ENCODE measurements around the gene ZCCHC9. TPM values are rescaled to one million over a fixed set of nuclear protein-coding genes. Genes with fewer than 3 reads are reported as not detected.
"Not testable (repeated sequence)": the region's sequence is repeated elsewhere in the genome, so short reads cannot be mapped to it uniquely, and the experiment has no call there.

ZCCHC9 gene
- total RNA-seq, 2 donors from 2014 or later: 46.8 to 48.1 TPM

DNA sequence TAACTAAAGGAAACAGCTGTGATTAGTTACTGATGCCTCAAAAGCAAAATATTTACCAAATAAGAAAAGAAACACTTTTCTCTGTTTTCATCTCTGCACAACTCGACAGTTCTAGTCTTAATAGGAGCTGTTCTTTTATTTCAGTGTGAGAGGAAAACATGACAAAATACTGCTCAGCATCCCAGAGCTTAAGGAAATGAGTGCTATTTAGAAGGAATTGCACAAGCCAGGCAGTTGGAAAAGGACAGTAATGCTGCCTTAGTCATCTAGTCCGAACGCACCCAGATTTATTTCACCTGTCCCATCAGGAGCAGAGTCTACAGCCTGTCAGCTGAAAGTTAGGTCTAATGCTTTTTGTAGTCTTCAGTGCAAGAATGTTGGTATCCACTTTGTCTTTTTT lies 12.3 kb downstream of the ZCCHC9 start:
- no peaks in the 10 kb centered on the region for H3K4me1 Mint-ChIP-seq (ENCODE audit: low read depth)
- DNase-seq: no peak
- peaks cover 0 to 7% of the 10 kb centered on the region in 2 donors for H3K36me3 Mint-ChIP-seq (ENCODE audit: insufficient read depth in 2 of 2)
- H3K27ac Mint-ChIP-seq: no peak overlapping the region
- no peak overlapping the region for H3K4me3 Mint-ChIP-seq
- peaks cover 0 to 2% of the 10 kb centered on the region in 2 donors for H3K9me3 Mint-ChIP-seq
- H3K27me3 Mint-ChIP-seq (ENCODE audit: low read depth): no peaks in the 10 kb centered on the region
- ATAC-seq (replicated peaks in 1 of 2): no peak

DNA sequence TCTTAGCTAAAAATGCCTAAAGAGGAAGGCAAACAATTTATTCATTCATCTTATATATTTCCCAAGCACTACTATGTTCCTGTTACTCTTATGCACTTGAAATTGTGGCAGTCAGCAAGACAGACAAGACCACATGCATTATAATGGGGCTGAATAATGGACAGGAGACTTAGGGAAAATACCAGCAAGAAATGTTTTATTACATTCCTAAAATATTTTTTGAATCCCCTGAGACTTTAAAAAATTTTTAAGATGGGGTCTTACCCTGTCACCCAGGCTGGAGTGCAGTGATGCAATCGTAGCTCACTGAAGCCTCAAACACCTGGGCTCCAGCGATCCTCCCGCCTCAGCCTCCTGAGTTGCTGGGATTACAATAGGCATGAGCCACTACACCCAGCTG lies 13.2 kb downstream of the ZCCHC9 start:
- peaks cover 0 to 2% of the 10 kb centered on the region in 2 donors for H3K9me3 Mint-ChIP-seq
- ATAC-seq (replicated peaks in 1 of 2) (no peak), DNase-seq (no peak)
- H3K27ac Mint-ChIP-seq: no peak overlapping the region
- H3K36me3 Mint-ChIP-seq (ENCODE audit: insufficient read depth in 2 of 2): peaks cover 0 to 7% of the 10 kb centered on the region in 2 donors
- H3K4me1 Mint-ChIP-seq (ENCODE audit: low read depth): no peaks in the 10 kb centered on the region
- no peak overlapping the region for H3K4me3 Mint-ChIP-seq
- H3K27me3 Mint-ChIP-seq (ENCODE audit: low read depth): no peaks in the 10 kb centered on the region

DNA sequence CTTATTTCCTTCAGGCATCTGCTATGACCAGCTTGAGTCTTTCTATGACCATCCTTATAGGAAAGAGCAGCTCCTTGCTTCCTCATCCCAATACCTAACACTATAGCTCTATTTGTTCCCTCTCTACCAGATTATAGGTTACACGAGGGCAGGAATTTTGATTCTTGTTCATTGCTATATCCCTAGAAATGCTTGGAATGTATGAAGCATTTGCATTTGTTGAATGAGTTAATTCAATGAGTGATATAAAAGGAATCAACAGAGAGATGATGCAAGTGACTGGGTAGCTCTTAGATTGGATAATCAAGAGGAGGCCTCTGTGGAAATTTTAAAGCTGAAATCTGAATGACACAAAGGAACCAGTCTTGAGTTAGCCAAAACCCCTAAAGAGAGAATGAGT lies 13.9 kb downstream of the ZCCHC9 start:
- peaks cover 0 to under 1% of the 10 kb centered on the region in 2 donors for H3K36me3 Mint-ChIP-seq (ENCODE audit: insufficient read depth in 2 of 2)
- DNase-seq: no peak
- ATAC-seq (replicated peaks in 1 of 2): no peak
- no peak overlapping the region for H3K27ac Mint-ChIP-seq
- H3K4me1 Mint-ChIP-seq (ENCODE audit: low read depth): no peaks in the 10 kb centered on the region
- no peak overlapping the region for H3K4me3 Mint-ChIP-seq
- H3K9me3 Mint-ChIP-seq: peaks cover 0 to 2% of the 10 kb centered on the region in 2 donors
- no peaks in the 10 kb centered on the region for H3K27me3 Mint-ChIP-seq (ENCODE audit: low read depth)

GRCh38 chr5:81315830-81316229 lies 14.4 kb downstream of the ZCCHC9 start:
- Mint-ChIP-seq H3K36me3 (ENCODE audit: insufficient read depth in 2 of 2) (no peaks in the 10 kb centered on the region), H3K4me3 (no peak overlapping the region), H3K27me3 (ENCODE audit: low read depth) (no peaks in the 10 kb centered on the region), H3K9me3 (peaks cover 0 to 2% of the 10 kb centered on the region in 2 donors), H3K27ac (no peak overlapping the region), H3K4me1 (ENCODE audit: low read depth) (no peaks in the 10 kb centered on the region)
- ATAC-seq (replicated peaks in 1 of 2): no peak
- DNase-seq: no peak

- no peaks in the 10 kb centered on the region for H3K4me1 Mint-ChIP-seq (ENCODE audit: low read depth)
- no peak overlapping the region for H3K4me3 Mint-ChIP-seq
- H3K9me3 Mint-ChIP-seq: peaks cover 0 to 2% of the 10 kb centered on the region in 2 donors
- no peaks in the 10 kb centered on the region for H3K27me3 Mint-ChIP-seq (ENCODE audit: low read depth)
- no peaks in the 10 kb centered on the region for H3K36me3 Mint-ChIP-seq (ENCODE audit: insufficient read depth in 2 of 2)
- no peak overlapping the region for H3K27ac Mint-ChIP-seq
- ATAC-seq (replicated peaks in 1 of 2) (no peak), DNase-seq (no peak)
Measured at GRCh38 chr5:81316571-81316970, 15.2 kb downstream of the ZCCHC9 start.

GRCh38 chr5:81317536-81317935 lies 16.1 kb downstream of the ZCCHC9 start:
- Mint-ChIP-seq H3K27me3 (ENCODE audit: low read depth) (no peaks in the 10 kb centered on the region), H3K4me1 (ENCODE audit: low read depth) (no peaks in the 10 kb centered on the region), H3K36me3 (ENCODE audit: insufficient read depth in 2 of 2) (no peaks in the 10 kb centered on the region), H3K4me3 (no peak overlapping the region), H3K9me3 (peaks cover 0 to 2% of the 10 kb centered on the region in 2 donors), H3K27ac (no peak overlapping the region)
- no peak for ATAC-seq (replicated peaks in 1 of 2)
- DNase-seq: no peak

DNA sequence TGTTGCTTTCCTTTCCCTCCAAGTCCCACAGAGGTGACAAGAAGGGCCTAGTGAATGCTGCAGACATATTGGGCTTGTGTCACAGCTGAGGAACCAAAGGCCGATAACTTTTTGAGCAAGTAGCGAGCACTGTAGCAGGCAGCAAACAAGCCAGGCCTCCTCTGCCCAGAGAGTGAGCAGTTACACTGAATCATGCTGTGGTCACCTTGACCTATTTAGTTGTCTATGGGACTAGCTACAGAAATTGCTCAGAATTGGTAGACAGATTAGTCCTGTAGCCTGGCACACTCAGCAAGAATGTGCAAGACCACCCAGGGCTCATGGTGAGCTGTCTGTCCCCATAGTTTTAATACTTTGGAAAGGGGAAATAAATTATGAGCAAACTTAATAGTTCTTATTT lies 25.2 kb downstream of the ZCCHC9 start:
- ATAC-seq (replicated peaks in 1 of 2) (peak in 1 of 2 donors; percentile 56), DNase-seq (no peak)
- no peaks in the 10 kb centered on the region for H3K27me3 Mint-ChIP-seq (ENCODE audit: low read depth)
- no peaks in the 10 kb centered on the region for H3K4me1 Mint-ChIP-seq (ENCODE audit: low read depth)
- H3K9me3 Mint-ChIP-seq: no peaks in the 10 kb centered on the region
- H3K36me3 Mint-ChIP-seq (ENCODE audit: insufficient read depth in 2 of 2): no peaks in the 10 kb centered on the region
- H3K4me3 Mint-ChIP-seq: no peak overlapping the region
- no peak overlapping the region for H3K27ac Mint-ChIP-seq

DNA sequence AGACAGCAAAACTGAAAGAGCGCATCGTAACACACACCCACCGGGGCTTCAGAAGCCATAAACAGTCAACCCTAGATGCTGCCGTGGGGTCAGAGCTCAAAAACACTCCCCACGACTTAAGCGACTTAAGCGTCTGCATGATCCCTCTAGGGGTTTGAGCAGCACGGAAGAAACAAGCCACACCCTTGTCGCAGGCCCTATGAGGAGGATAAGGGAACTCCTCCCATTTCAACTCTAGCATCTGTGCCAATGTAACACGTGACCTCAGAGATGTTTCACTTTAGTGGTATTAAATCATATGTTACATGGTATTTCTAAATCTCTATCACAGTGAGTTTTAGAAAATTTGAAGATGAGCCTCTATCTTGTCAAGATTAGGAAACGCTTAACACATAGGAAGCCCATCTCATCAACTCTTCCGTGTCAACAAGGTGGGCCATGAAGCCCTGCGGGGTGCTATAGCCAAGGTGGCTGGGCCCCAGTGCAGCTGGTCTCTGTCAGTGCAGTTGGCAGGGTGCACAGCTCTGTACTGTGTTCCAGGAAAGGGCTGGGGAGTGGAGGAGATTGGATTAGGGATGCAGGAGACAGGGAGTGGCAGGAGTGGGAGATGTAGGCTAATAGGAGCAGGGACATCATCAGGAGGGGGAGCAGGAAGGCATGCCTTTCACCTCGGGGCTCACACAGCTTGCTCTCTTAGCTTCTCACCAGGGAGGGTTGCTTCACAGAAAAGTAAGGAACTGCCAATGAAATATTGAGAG lies 33.1 kb downstream of the ZCCHC9 start:
- Mint-ChIP-seq H3K27me3 (ENCODE audit: low read depth) (no peaks in the 10 kb centered on the region), H3K4me3 (no peak overlapping the region)

DNA sequence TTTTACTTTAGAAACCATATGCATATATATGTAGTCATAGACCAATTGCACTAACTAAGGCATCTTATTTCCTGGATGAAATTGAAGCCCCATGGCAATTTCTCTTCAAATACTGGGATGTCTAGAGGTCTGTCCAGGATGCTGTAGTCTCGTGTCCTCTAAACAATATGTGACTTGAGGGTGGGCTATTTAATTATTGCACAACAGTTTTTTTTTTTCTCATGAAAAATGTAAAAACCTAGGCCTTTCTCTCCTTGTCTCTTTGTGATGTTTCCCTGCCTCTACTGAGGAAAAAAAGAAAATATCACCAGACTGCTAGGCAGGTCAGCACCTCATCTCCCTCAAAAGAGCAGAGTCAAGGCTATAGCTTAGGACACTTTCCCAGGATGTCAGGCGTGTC lies 34.6 kb downstream of the ZCCHC9 start:
- Mint-ChIP-seq H3K4me1 (ENCODE audit: low read depth) (peaks cover 10% of the 10 kb centered on the region), H3K27me3 (ENCODE audit: low read depth) (no peaks in the 10 kb centered on the region), H3K4me3 (no peak overlapping the region), H3K9me3 (peaks cover 2% of the 10 kb centered on the region in 2 donors), H3K36me3 (ENCODE audit: insufficient read depth in 2 of 2) (peaks cover 0 to 3% of the 10 kb centered on the region in 2 donors), H3K27ac (no peak overlapping the region)
- DNase-seq (no peak), ATAC-seq (replicated peaks in 1 of 2) (no peak)

More for the DNA sequence above, 33.1 kb downstream of the ZCCHC9 start:
- peaks cover 0 to 3% of the 10 kb centered on the region in 2 donors for H3K36me3 Mint-ChIP-seq (ENCODE audit: insufficient read depth in 2 of 2)
- DNase-seq (no peak), ATAC-seq (replicated peaks in 1 of 2) (peak in 1 of 2 donors; percentile 36)
- H3K4me1 Mint-ChIP-seq (ENCODE audit: low read depth): peaks cover 10% of the 10 kb centered on the region
- H3K27ac Mint-ChIP-seq: no peak overlapping the region
- H3K9me3 Mint-ChIP-seq: peaks cover 2% of the 10 kb centered on the region in 2 donors

- ATAC-seq (replicated peaks in 1 of 2): no peak
- Mint-ChIP-seq H3K27ac (no peak overlapping the region), H3K4me1 (ENCODE audit: low read depth) (peaks cover 10% of the 10 kb centered on the region), H3K9me3 (peaks cover 2% of the 10 kb centered on the region in 2 donors), H3K27me3 (ENCODE audit: low read depth) (no peaks in the 10 kb centered on the region), H3K36me3 (ENCODE audit: insufficient read depth in 2 of 2) (peaks cover 0 to 3% of the 10 kb centered on the region in 2 donors), H3K4me3 (no peak overlapping the region)
- no peak for DNase-seq
Measured at GRCh38 chr5:81336556-81336955, 35.2 kb downstream of the ZCCHC9 start.

DNA sequence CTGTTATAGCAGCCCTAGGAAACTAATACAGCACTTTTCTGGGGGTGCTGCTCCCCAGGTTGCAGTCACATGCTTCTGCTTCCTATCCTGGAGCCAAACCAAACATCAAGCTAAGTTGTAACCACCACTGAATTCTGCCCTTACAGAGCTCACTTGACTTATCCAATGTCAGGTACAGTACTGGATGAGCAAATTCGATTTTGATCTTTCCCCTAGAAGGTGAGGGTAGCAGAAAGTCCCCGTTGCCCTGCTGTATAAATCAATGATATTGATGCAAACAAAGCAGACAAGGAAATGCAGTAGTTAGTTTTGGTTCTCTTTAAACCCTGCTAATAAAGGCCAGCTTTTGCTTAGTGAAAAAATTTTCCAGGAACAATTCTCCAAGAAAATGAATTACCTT lies 36.4 kb downstream of the ZCCHC9 start:
- H3K36me3 Mint-ChIP-seq (ENCODE audit: insufficient read depth in 2 of 2): peaks cover 0 to 3% of the 10 kb centered on the region in 2 donors
- H3K9me3 Mint-ChIP-seq: peaks cover 2% of the 10 kb centered on the region in 2 donors
- no peak overlapping the region for H3K4me3 Mint-ChIP-seq
- ATAC-seq (replicated peaks in 1 of 2) (no peak), DNase-seq (no peak)
- H3K27ac Mint-ChIP-seq: no peak overlapping the region
- H3K27me3 Mint-ChIP-seq (ENCODE audit: low read depth): no peaks in the 10 kb centered on the region
- peaks cover 10% of the 10 kb centered on the region for H3K4me1 Mint-ChIP-seq (ENCODE audit: low read depth)

DNA sequence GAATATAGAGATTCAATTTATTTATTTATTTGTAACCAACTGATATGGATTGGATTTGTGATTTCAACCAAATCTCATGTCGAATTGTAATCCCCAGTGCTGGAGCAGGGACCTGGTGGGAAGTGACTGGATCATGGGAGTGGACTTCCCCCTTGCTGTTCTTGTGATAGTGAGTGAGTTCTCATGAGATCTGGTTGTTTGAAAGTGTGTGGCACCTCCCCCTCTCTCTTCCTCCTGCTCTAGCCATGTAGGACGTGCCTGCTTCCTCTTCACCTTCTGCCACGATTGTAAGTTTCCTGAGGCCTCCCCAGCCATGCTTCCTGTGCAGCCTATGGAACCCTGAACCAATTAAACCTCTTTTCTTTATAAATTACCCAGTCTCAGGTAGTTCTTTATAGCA lies 36.8 kb downstream of the ZCCHC9 start:
- not testable (repeated sequence) for H3K27ac Mint-ChIP-seq; H3K27me3 Mint-ChIP-seq (ENCODE audit: low read depth)

GRCh38 chr5:81344736-81345135 lies 43.3 kb downstream of the ZCCHC9 start:
- DNase-seq (no peak), ATAC-seq (replicated peaks in 1 of 2) (no peak)
- H3K9me3 Mint-ChIP-seq: no peaks in the 10 kb centered on the region
- no peaks in the 10 kb centered on the region for H3K27me3 Mint-ChIP-seq (ENCODE audit: low read depth)
- no peak overlapping the region for H3K27ac Mint-ChIP-seq
- H3K4me1 Mint-ChIP-seq (ENCODE audit: low read depth): no peaks in the 10 kb centered on the region
- no peaks in the 10 kb centered on the region for H3K36me3 Mint-ChIP-seq (ENCODE audit: insufficient read depth in 2 of 2)
- H3K4me3 Mint-ChIP-seq: no peak overlapping the region

More for the DNA sequence above, 36.8 kb downstream of the ZCCHC9 start:
- ATAC-seq (replicated peaks in 1 of 2); DNase-seq; H3K4me1 Mint-ChIP-seq (ENCODE audit: low read depth); H3K9me3 Mint-ChIP-seq; H3K36me3 Mint-ChIP-seq (ENCODE audit: insufficient read depth in 2 of 2); H3K4me3 Mint-ChIP-seq: not testable (repeated sequence)

Data from activated T-cell treated with anti-CD3 and anti-CD28 coated beads, Interleukin-2, amount 50 U/mL, for 72 hours (primary cell).